Neural progenitor cell (in vitro differentiated cells): ENCODE data around the gene TMEM200C.

Experiments used
- CTCF ChIP-seq: fragments of 200-600 bp; sonication (generic); IDR thresholded peaks from 2 replicates; pipeline ENCODE4 v1.5.1; 2017; ENCODE audit warnings: antibody characterized with exemption, mild to moderate bottlenecking
- EZH2 ChIP-seq: fragments of 200-600 bp; sonication (generic); IDR thresholded peaks from 2 replicates; pipeline ENCODE4 v1.6.1; 2017; ENCODE audit warnings: antibody characterized with exemption, mild to moderate bottlenecking, moderate library complexity

- no peak for TF ChIP-seq CTCF
- TF ChIP-seq EZH2 = no peak
These were observed 29.8 kb downstream of the TMEM200C start for GRCh38 chr18:5865521-5865920.
